NOMO-1 treated with dmso at 0.1 percent for 144 hours (cell line): ENCODE measurements around the gene TTC23.
"Not testable (repeated sequence)": the region's sequence is repeated elsewhere in the genome, so short reads cannot be mapped to it uniquely, and the experiment has no call there.

Source experiments
- DNase-seq: peaks from one replicate; lab custom pipeline; 2025; ENCODE audit not compliant: unreplicated experiment; lab: John Stamatoyannopoulos, UW

Gene TTC23

GRCh38 chr15:99201408-99202175 is 47.8 kb downstream of the TTC23 start:
- no peak for DNase-seq

DNA sequence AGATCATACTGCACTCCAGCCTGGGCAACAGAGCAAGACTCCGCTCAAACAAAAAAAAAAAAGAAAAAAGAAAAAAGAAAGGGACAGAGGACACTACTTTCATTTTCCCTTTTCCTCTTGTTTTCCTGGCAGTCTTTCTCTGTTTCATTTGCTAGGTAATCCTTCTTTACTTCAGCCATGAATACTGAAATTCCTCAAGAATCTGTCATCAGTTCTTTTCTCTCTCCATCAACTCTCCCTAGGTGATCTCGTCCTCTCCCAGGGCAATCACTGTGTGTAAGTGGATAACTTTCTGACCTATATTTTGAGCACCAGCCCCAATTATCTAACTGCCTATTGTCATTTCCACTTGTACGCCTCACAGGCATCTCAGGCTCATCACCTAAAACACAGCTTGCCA is 51.5 kb downstream of the TTC23 start:
- DNase-seq, result no peak

DNA sequence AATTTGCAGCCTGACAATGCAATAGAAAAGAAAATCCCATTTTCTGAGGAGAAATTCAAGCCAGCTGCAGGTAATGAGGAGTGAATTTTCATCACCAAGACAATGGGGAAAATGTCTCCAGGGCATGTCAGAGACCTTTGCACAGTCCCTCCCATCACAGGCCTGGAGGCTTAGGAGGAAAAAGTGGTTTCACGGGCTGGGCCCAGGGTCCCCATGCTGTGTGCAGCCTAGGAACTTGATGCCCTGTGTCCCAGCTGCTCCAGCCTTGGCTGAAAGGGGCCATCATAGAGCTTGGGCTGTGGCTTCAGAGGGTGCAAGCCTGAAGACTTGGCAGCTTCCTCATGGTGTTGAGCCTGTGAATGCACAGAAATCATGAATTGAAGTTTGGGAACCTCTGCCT is 57.2 kb downstream of the TTC23 start:
- not testable (repeated sequence) for DNase-seq

DNA sequence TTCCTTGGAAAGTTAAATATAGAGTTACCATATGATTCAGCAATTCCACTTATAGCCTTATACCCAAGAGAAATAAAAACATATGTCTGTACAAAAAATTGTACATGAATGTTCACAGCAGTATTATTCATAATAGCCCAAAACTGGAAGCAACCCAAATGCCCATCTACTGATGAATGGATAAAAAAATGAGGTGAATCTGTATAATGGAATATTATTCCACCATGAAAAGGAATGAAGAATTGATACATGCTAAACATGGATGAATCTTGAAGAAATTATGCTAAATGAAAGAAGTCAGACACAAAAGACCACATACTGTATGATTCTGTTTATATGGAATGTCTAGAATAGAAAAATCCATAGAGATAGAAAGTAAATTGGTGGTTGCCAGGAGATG is 61.4 kb downstream of the TTC23 start:
- no peak for DNase-seq

DNA sequence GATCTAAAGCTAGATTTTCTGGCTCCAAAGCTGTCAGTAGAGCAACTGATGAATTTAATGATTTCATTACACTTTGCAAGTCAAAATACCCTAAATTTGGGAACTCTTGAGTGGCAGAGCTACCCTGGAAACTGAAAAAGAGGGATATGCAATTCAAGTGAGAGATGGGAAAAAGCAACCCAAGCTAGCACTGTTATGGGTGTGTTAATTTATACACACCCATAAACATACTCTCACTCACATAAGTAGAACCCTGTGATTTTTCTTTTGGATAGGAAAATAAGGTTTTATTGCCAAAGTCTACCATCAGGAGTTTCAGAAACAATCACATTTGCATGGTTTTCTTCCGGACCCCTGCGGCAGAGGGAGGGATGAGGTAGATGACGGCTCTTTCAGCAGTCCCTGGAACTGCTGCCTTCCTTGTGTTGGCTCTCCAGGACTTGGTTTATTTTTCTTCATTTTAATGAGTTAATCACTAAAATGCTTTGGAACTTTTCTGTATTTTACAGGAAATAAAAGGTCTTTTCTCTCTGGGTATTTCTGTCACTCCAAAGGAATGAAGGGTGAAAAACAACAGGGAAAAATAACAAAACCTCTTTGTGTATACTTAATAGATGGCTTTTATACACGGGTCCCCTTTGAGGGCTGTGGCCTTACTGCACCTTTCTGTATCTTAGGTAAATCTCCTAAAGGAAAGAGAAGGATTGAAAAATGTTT is 63.8 kb downstream of the TTC23 start:
- no peak for DNase-seq

GRCh38 chr15:99182791-99183190 is 66.6 kb downstream of the TTC23 start:
- DNase-seq, result no peak

- DNase-seq, result no peak
These were observed 67.8 kb downstream of the TTC23 start for GRCh38 chr15:99181545-99181971.

DNA sequence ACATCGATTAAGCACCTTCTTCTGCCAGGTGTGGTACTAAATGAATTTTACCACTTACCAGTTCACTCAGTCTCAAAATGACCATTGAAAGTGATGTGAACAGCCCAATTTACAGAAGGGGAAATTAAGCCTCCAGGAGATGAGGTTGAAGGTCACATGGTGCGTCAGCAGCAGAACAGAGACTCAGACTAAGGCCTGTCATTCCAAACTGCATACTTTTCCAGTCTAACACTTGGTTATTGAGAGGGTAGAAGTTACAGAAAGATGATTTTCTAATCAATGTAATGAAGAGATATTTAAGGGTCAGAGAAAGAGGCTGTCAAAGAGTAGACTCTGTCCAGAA is 68.4 kb downstream of the TTC23 start:
- DNase-seq, result no peak

GRCh38 chr15:99180086-99180963 is 69.1 kb downstream of the TTC23 start:
- no peak for DNase-seq

- no peak for DNase-seq
These were observed 71.7 kb downstream of the TTC23 start for GRCh38 chr15:99177679-99178078.

DNA sequence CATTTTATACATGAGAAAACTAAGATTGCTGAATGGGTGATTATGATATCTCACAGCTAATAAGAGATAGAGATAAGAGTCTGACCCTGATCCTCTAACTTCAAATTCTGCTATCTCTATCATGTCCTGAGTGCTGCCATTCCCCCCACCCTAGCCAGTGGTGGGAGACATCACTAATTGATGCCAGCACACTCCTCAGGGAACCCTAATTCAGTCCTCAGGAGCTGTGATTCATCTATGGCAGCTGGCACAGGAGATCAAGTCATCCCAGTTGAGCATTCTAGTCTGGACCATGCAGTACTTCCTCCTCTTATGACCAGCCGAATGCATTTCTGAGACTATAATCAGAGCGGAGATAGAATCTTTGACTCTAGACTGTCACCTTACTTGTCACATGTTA is 72.6 kb downstream of the TTC23 start:
- DNase-seq, result no peak

DNA sequence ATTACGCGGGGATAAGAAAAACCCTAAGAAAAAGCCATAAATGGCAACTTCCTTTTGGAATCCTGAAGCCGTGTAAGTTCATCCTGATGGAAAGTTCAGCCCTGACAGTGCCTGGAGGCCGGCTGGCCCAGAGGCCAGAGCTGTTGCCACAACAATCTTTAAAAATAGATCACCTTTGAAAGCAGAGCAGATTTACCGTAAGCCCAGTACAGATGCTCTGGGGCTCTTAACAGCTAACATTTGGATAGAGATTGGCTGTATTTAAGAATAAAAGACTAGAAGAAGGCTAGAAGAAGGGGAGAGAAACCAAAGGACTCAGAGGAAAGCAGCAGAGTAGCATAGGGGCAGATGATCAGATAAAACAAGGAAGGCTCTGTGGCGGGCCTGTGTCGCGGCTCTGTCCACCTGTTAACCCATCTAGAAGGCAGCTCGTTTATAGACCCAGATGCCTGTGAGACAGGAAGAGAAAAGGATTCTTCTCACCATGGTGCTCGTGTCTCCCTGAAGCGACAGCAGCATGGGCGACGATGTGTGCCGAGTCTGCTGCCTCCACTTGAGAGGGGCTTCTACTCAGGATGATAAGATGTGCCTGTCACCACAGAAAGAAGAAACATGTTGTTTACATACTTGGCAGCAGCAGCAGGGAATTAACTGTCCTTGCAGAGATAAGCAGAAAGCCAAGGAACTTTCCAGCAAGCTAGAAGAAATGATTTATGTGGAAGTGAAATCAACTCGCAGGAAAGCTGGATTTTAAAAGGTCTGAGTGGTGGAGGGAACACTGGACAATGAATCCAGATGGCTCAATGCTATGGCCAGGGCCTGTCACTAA is 74.6 kb downstream of the TTC23 start:
- no peak for DNase-seq

DNA sequence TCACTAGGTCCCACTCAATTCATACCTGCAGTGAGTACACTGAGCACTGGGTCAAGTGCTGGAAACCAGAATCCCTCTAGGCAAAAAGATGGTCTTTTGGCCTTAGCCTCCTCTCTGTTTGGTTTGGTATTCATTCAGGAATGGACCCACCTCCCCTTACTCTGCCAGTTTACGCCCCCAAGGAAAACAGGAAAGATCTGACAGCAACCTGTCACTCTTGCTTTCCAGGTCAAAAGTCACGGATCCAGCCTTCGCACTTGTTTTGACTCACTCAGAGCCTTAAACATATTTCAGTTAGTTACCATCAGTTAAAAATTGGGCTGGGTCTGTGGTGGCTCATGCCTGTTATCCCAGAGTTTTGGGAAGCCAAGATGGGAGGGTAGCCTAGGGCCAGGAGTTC is 76.4 kb downstream of the TTC23 start:
- no peak for DNase-seq

DNA sequence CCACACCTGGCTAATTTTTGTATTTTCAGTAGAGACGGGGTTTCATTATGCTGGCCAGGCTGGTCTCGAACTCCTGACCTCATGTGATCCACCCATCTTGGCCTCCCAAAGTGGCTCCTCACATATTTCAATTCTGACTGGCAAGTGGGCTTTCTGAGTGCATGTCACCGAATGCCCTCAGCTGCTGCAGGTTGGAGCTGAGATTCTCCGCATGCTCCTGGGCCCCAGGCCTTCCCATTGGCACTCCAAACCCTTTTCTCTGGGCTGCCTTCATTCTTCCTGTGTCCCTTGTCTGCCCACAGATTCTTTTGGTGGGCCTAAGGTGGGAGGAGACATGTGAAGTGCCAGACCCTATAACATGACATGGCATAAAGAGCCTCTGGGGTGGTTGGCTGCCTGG is 77.2 kb downstream of the TTC23 start:
- no peak for DNase-seq

- no peak for DNase-seq
These were observed 78.8 kb downstream of the TTC23 start for GRCh38 chr15:99170476-99171065.

GRCh38 chr15:99169769-99170311 is 79.5 kb downstream of the TTC23 start:
- no peak for DNase-seq

DNA sequence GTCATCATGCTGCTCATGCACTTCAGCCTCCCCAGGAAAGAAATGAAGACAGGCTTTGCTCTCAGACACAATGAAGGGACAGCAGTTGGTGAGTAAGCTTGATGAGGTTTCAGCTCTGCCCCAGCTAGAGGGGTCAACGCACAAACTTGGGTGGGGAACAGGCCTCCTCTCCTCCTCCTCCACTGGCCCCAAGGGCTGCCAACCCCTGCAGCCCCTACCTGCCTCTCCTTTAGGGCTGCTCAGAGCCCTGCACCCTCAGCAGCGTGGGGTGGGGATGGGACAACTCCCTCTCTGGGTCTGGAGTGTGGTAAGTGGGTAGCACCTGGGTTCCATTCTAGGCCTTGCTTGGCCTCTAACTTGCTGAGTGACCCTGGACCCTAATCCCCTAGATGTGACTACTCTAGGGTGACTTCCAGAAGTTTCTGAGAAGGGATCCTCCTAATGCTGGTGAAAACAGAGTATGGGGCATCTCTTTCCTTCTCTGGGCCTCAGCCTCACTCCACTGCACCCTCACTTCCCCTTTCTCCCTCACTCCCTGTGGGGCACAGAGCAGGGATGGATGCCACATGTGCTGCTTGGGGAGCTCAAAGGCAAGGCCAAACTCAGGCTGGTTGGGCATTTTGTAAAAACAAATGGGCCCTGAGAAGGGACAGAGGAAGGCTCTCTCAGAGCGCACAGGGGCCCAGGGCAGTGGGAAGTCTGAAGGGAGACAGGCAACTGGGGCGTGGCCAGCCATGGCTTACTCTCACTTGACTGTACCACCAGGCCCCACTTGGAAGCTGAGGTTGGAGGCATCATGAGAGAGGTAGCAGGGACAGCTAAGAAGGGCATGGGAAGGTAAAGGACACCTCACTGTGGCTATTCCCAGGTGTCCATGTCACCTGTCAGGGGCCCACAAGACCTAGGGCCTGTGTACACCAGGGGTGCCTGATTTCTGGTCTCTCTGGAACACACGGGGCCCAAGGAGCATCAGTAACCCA is 80.5 kb downstream of the TTC23 start:
- DNase-seq, result peak; percentile 3

DNA sequence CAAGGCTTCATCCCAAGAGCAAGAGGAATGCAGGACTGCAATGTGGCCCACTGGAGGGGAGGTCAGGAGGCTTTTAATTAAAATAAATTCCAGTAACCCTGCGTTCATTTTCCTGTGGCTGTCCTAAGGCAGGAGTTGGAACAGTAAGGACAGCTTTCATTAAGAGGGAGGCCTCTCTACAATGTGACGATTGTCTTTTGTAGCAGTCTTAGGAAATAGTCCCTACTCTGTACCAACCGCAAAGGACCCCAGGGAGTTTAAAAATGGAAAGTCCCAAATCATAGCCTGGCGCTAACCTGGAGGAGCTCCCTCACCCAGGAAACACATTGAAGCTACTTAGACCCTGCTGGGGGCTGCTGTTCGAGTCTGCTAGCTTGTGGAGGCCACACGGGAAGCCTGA is 81.7 kb downstream of the TTC23 start:
- no peak for DNase-seq

GRCh38 chr15:99167201-99167600 is 82.2 kb downstream of the TTC23 start:
- DNase-seq, result no peak
